KMS-11 (cell line): Measurements from ENCODE around the gene VPS4A.

Source experiments
- H2AFZ ChIP-seq: fragments of 200-600 bp; sonication (generic); 2 replicates; pipeline ENCODE4 v1.6.1; 2016; ENCODE audit warnings: antibody characterized with exemption, mixed run types, low read depth
- H3K27ac ChIP-seq: fragments of 200-600 bp; sonication (generic); 2 replicates; pipeline ENCODE4 v1.6.1; 2016; ENCODE audit warnings: mild to moderate bottlenecking, mixed run types
- H3K27me3 ChIP-seq: fragments of 200-600 bp; sonication (generic); 2 replicates; pipeline ENCODE4 v1.6.1; 2017; ENCODE audit warnings: mild to moderate bottlenecking, low read depth, mixed run types, moderate library complexity; ENCODE audit not compliant: insufficient read depth
- H3K36me3 ChIP-seq: fragments of 200-600 bp; sonication (generic); 2 replicates; pipeline ENCODE4 v1.6.1; 2017; ENCODE audit warnings: mild to moderate bottlenecking, mixed run types; ENCODE audit not compliant: insufficient read depth
- H3K4me1 ChIP-seq: fragments of 200-600 bp; sonication (generic); 2 replicates; pipeline ENCODE4 v1.6.1; 2016; ENCODE audit warnings: mild to moderate bottlenecking, low read depth, mixed run types; ENCODE audit not compliant: poor library complexity, severe bottlenecking
- H3K4me2 ChIP-seq: fragments of 200-600 bp; sonication (generic); 2 replicates; pipeline ENCODE4 v1.7.0; 2016; ENCODE audit warnings: mild to moderate bottlenecking, mixed run types
- H3K4me3 ChIP-seq: fragments of 200-600 bp; sonication (generic); IDR thresholded peaks from 2 replicates; pipeline ENCODE4 v1.6.1; 2017; ENCODE audit warnings: low read depth, low read length, mixed read lengths; ENCODE audit not compliant: insufficient read depth
- H3K79me2 ChIP-seq: fragments of 200-600 bp; sonication (generic); 2 replicates; pipeline ENCODE4 v1.6.1; 2016; ENCODE audit warnings: low read depth, mixed run types; ENCODE audit not compliant: insufficient read depth
- H3K9ac ChIP-seq: fragments of 200-600 bp; sonication (generic); 2 replicates; pipeline ENCODE4 v1.6.1; 2016; ENCODE audit warnings: mild to moderate bottlenecking, mixed run types
- H4K20me1 ChIP-seq: fragments of 200-600 bp; sonication (generic); 2 replicates; pipeline ENCODE4 v1.6.1; 2016; ENCODE audit warnings: mild to moderate bottlenecking, mixed run types; ENCODE audit not compliant: insufficient read depth
- CTCF ChIP-seq: fragments of 200-600 bp; sonication (generic); conservative IDR thresholded peaks from 2 replicates; pipeline ENCODE4 v1.6.1; 2017; ENCODE audit warnings: low read depth, mild to moderate bottlenecking, antibody characterized with exemption, low read length, moderate library complexity, mixed read lengths

The VPS4A gene

DNA sequence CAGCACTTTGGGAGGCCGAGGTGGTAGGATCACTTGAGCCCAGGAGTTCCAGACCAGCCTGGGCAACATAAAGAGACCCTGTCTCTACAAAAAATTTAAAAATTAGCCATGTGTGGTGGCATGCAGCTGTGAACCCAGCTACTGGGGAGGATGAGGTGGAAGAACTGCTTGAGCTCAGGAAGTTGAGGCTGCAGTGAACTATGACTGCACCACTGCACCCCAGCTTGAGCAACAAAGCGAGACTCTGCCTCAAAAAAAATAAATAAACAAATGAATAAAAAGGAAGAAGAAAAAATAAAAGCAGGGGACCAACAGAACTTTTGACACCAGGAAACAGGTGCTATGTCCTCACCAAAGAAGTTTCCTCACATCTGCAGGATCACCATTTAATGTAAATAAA, 60.4 kb downstream of the VPS4A start:
- no peaks in the 10 kb centered on the region for H3K4me1 ChIP-seq

DNA sequence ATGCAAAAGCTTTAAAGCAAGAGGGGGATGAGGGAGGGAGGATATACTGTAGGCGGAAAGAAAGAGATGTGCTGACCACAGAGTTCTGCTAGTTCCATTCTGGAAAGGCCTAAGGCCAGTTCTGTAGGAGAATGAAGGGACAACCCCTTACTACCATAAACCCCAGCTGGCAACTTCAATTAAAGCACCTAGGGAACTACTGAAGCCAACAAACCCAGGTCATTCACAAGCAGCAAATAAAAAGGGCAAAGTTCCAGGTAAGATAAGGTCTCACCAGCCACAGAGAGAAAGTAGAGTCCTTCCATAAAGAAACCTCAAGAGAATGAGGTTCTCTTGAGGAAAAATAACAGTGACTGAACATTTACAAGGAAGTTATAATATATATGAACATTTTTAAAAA, 61.9 kb downstream of the VPS4A start:
- no peaks in the 10 kb centered on the region for H3K79me2 ChIP-seq

More for the DNA sequence above, 60.4 kb downstream of the VPS4A start:
- H3K27ac ChIP-seq = no peak overlapping the region
- no peaks in the 10 kb centered on the region for H4K20me1 ChIP-seq
- H3K27me3 ChIP-seq = no peaks in the 10 kb centered on the region
- no peak overlapping the region for H3K9ac ChIP-seq
- no peak overlapping the region for H2AFZ ChIP-seq
- no peak for TF ChIP-seq CTCF
- H3K79me2 ChIP-seq = no peaks in the 10 kb centered on the region
- H3K36me3 ChIP-seq = no peaks in the 10 kb centered on the region; the same call in 1 of the 2 replicates
- H3K4me3 ChIP-seq = no peak overlapping the region
- H3K4me2 ChIP-seq = no peak overlapping the region

More for the DNA sequence above, 61.9 kb downstream of the VPS4A start:
- Histone ChIP-seq H3K36me3 (no peaks in the 10 kb centered on the region; the same call in 1 of the 2 replicates), H2AFZ (no peak overlapping the region), H3K4me2 (no peak overlapping the region), H3K9ac (no peak overlapping the region), H3K4me1 (no peaks in the 10 kb centered on the region), H3K4me3 (no peak overlapping the region), H3K27me3 (no peaks in the 10 kb centered on the region), H4K20me1 (no peaks in the 10 kb centered on the region), H3K27ac (no peak overlapping the region)
- no peak for TF ChIP-seq CTCF
